Lower leg skin (tissue), 3 donors: ENCODE measurements around the gene IL2RA.

Experiments used
- POLR2A ChIP-seq, 2 donors: fragments of 450-650 bp; IDR thresholded peaks; one replicate each; pipeline ENCODE4 v1.6.1; 2016 to 2017; ENCODE audit warnings: antibody characterized with exemption in 2 of 2, mild to moderate bottlenecking in 1 of 2, moderate library complexity in 1 of 2
- TF ChIP-seq, protein P1 (sequence below), 3 donors: fragments of 450-650 bp; IDR thresholded peaks; one replicate each; pipeline ENCODE4 v1.5.1; 2016; ENCODE audit warnings: antibody characterized with exemption in 3 of 3, mild to moderate bottlenecking in 3 of 3, moderate library complexity in 2 of 3

- TF ChIP-seq, protein P1, sequence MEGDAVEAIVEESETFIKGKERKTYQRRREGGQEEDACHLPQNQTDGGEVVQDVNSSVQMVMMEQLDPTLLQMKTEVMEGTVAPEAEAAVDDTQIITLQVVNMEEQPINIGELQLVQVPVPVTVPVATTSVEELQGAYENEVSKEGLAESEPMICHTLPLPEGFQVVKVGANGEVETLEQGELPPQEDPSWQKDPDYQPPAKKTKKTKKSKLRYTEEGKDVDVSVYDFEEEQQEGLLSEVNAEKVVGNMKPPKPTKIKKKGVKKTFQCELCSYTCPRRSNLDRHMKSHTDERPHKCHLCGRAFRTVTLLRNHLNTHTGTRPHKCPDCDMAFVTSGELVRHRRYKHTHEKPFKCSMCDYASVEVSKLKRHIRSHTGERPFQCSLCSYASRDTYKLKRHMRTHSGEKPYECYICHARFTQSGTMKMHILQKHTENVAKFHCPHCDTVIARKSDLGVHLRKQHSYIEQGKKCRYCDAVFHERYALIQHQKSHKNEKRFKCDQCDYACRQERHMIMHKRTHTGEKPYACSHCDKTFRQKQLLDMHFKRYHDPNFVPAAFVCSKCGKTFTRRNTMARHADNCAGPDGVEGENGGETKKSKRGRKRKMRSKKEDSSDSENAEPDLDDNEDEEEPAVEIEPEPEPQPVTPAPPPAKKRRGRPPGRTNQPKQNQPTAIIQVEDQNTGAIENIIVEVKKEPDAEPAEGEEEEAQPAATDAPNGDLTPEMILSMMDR (IDR thresholded peaks at IDR 0.05) = peak in 2 of 3 donors; percentile 93 to 100
- TF ChIP-seq POLR2A (IDR thresholded peaks at IDR 0.05) = peak in 1 of 2 donors; percentile 12
Measured at GRCh38 chr10:6088721-6089333, 26.7 kb upstream of the IL2RA start, which contains the start of gene RBM17.
